Glomerular endothelial cell (primary cell): ENCODE results near the gene ADARB1. TPM values are rescaled to one million over a fixed set of nuclear protein-coding genes. Genes with fewer than 3 reads are reported as not detected.

ENCODE experiments used
- DNase-seq: peaks from one replicate; pipeline ENCODE4 v3.0.0-alpha.2; 2011; ENCODE audit warnings: low read depth, low spot score; ENCODE audit errors: extremely low read depth
- total RNA-seq: library from RNA; depleted of rRNA; stranded (reverse); fragments of >200 nt; gene quantifications from 2 replicates; pipeline ENCODE4 v1.2.3, GENCODE V29; 2015

The ADARB1 gene
- total RNA-seq, 1 donor from 2014 or later, result 29.8 TPM

DNA sequence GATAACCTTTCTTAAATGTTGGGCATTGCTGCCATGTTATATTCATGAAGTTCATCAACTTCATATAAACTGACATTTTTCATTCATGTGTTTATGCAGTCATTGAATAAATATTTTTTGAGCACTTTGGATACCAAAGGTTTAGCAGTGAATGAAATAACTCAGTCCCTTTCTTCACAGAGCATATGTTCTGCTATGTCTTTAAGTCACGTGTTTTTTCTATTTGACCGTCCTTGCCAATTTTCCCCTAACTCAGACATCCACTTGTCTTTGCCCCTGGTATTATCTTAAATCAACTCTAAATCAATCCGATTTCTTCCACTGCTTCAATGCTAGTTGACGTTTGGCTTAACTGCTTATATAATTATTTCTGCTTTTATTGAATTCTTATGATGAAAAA is 16.6 kb downstream of the ADARB1 start:
- no peak for DNase-seq

DNA sequence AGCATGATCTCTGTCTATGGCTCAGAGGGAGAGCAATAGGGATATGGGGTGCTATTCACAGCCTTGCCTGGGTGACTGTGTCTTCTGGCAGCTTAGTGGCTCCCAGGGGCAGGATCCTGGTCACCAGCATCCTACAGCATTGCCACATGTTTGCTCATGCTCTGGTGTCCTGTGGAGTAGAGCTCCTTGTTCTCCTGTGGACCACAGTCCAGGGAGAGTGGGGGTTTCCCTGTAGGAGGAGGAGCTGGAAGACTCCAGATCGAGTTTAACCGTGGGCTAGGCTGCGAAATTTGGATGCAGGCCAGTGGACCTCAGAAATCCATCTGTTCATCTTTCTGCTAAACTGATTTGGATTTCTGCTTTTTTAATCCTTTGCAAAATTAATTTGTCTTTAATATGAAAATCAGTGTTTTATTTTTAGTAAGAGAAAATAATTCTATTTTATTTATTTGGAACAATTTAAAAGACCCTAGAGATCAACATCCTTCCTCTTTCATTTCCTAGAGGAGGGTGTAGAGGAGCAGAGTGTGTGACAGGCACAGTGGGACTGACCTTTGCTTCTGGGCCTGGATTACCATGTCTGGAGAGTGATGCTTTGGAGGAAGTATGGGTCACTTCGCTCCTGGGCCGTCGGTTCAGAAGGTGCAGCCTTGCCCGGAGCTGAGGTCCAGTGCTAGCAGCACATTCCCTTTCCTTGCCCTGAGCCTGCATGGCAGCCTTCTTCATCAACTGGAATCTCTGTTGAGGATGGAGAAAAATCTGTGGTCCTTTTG is 17.4 kb downstream of the ADARB1 start:
- no peak for DNase-seq

DNA sequence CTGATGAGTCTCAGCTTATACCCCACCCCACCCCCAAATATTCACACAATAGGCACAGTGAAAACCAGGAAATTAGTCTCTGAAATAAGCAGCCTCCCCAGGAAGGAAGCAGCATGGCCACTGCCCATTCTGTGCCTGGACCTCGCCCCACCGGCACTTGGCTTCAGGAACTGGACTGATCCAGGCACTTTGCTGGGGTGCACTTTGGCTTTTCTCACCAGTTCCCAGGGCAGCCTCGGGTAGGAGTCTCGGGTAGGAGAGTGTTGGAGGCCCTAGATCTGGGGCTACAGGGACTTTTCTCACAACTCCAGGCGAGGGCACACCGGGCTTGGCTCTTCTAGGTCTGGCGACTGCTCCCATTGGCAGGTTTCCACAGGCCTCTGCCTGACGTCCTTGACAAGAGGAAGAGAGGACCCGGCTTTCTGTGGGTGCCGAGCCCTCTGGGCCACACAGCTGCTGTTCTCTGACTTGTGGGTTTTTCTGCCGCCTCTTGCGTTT is 18.7 kb downstream of the ADARB1 start:
- DNase-seq, result no peak

DNA sequence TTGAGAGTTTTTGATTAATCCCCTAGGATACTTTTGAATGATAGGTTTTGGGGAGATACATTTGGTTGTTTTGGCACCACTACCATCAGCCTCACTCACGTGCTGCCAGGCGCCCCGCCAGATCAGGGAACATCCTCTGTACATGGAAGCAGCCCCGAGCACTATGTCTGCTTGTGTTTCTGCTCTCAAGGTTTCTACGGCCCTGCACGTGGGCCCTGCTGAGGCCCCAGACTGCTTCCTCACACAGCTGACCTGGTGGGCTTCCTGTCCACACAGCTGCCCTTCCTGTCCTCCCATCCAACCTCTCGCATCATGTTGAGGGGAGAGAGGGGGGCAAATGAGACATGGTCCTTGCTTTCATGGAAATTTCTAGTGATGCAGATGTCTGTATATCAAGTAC is 20.0 kb downstream of the ADARB1 start:
- no peak for DNase-seq

DNA sequence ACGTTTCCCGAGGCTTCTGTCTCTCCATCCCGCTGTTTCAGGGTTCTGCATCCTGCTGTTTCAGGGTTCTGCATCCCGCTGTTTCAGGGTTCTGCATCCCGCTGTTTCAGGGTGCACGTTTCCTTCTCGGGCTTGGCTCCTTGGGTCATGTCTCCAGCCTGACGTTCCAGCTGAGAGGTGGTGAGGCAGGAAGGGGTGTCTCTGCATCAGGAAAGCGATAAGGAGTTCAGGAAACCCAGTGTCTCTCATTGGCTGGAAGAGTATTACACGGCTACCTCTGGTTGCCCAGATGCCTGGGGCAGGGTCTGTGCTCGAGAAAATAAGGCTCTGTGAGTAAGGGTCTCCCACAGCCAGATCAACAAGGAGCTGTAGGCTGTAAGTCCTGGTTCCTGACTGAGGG is 21.1 kb downstream of the ADARB1 start:
- no peak for DNase-seq

DNA sequence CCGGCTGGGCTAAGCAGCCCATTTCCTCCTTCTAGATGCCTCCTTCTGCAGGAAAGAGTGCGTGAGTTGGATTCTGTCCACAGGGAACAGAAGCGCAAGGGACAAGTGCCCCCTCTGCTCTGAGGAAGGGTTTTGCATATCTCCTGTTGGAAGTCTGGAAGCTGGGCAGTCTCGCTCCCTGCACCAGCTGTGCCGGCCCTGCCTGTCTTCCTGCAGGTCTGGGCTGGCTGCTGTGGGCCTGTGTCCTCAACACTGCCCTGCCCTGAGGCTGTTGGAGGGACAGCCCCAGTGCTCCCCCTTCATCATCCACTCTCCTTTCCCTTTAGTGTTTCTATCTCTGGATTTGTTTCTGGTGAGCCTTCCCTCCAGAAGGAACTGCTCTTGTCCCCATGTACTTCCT is 21.8 kb downstream of the ADARB1 start:
- no peak for DNase-seq

DNA sequence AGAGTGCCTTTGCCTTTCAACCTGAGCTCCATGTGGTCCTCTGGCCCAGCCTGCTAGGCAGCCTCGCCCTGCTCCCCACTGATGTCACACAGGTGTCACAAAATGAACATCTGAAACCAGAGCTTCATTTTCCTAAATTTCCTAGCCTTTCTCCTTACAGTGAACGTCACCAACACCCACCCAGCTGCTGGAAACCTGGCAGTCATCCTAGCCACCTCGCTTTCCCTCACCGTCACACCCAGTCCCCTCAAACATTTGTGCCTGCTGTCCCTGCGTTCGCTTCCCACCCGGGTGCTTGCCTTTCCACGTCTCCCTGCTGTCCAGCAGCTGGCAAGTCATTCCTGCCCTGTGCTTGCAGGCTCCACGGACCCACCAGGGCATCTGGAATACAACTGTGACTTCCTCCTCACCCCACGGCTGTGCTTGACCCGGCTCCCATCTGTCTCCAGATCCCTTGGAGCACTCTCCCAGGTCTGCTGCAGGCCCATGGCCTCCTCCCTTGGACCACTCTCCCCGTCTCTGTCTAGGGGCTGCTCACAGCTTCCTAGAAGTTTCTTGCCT is 23.5 kb downstream of the ADARB1 start:
- DNase-seq, result no peak

DNA sequence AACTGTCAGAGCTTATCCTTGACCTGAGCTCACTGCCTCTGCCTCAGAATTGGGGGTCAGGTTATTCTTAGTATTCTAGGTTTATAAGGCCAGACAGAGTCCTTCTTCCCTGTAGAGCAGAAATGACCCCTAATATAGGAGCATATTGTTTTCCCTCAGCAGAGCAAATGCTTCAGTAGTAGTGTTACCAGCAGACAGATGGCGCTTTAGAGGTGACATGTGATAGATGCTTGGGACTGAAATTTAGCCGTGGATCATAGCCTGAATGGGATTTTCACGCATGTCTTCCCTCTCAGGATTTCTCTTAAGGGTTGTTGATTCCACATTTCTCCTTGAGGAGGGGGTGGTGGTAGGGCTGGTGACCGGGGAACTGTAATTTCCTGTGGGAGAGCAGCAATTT is 24.5 kb downstream of the ADARB1 start:
- DNase-seq, result no peak

DNA sequence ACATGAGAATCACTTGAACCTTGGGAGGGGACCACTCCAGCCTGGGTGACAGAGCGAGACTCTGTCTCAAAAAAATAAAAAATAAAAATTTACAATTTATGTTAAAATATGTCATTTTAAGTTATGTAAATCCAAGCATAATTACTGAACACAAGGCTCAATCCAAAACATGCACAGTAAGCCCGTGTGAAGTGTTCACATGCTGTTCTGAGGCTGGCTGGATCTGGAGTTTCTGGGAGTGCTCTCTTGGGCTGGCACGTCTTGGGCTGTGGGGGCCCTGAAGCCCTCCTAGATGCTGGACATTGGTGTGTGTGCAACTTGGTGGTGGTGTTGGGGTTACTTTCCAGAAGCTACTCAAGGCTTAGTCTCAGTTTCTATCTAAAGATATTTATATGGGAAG is 25.2 kb downstream of the ADARB1 start:
- DNase-seq, result no peak

DNA sequence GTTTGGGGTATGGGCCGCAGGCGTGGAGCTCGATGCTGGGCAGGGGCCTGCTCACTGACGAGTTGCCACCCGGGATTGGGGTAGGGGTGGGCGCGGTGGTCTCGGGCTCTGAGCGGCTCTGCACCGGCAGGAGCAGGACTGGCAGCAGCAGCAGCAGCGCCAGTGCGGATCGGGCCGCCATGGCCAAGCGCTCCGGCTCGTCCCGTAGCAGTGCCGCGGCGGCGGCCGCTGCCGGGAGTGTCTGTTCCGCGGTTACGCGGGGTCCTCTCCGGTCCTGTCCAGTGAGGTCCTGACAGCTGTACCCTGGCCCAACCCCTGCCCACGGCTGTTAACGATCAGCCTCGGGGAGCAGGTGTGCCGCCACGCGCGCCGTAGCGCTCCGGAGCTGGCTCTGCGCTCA is 26.5 kb downstream of the ADARB1 start:
- DNase-seq, result no peak

DNA sequence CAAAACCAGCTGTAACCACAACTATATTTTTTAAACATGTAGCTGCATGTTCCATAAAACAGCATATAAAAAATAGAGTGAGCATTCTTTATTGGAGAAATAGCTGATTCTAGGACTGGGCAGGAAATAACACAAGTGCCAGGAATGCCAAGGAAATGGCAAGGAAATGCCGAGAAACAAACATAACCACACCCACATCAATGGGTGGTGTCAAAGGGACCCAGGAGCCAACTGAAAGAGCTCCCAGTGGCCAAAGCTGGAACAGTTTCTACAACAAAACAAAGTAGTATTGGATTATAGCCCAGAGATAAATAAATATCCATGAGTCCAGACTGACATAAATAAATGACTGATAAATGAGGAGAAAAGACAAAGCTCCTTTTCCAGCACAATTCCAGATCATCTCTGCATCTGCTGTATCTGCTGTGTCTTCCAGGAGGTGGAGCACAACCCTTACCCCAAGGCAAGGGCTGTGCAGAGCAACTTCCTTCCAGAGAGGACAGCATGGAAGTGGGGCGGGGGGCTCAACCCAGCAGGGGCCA is 28.1 kb downstream of the ADARB1 start:
- peak; percentile 72 for DNase-seq

DNA sequence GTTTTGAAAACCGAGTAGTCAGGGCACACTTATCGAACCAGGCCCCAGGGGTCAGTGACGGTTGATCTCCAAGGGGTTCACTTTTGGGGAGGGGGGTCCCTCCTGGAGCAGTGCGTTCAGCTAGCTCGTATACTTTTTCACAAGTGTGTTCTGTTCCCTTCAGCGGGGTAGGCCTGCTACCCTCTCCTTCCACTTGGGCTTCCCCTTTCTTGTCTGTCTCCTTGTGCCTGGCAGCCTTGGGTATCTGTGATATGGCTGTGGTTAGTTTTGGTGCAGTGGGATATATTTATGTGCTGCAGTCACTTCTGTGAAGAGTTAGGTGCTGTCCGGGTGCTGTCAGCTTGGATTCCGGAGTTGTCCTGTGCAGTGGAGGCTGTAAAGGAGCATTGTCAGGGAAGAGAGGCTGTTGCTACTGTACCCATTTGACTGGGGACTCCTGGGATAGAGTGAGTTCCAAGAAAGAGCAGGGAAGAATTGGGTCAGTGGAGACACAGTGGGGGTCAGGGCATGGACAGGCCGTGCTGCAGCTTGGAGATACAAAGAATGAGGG is 29.7 kb downstream of the ADARB1 start:
- no peak for DNase-seq

DNA sequence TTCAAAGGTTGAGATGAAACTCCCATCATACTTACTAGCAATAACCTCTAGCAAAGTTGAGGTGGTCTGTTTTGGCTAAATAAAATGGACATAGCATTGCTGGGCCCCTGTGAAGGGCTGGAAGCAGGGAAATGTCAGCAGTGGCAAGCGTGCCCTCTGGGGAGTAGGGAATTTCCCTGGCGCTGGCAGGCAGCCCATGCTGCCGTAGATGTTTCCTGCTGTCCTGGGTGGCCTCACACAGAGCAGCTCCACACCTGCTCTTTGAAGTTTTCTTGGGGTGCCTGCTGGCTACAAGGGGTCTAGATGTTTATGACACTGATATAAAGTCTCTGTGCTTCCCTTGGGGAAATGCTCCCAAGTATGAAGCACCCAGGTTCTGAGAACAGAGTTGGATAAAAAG is 30.2 kb downstream of the ADARB1 start:
- no peak for DNase-seq

DNA sequence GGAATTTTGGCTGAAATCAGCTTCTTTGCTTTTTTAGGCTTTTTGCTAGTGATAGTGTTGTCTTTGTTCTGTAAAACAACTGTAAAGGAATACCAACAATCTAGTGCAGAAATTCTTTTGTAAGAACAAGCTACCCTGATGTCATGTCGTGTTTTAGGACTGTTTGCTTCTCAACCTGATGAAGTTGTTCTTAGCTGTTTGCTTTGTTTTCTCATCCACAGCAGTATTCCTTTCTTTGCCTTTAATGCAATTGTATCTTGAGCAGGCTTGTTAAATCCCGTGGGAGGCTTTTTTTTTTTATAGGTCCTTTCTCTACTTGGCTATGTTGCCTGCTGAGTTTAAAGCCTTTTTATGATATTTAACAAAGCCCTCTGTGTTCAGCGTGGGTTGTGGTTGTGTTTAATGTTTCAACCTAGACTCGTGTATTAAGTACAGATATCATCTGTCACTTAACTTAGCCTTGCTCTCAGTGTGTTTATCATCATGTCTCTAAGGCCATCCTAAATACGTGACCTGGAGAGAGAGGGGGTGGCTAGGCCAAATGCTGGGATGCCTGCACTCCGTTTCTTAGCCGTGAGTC is 31.6 kb downstream of the ADARB1 start:
- DNase-seq, result no peak

DNA sequence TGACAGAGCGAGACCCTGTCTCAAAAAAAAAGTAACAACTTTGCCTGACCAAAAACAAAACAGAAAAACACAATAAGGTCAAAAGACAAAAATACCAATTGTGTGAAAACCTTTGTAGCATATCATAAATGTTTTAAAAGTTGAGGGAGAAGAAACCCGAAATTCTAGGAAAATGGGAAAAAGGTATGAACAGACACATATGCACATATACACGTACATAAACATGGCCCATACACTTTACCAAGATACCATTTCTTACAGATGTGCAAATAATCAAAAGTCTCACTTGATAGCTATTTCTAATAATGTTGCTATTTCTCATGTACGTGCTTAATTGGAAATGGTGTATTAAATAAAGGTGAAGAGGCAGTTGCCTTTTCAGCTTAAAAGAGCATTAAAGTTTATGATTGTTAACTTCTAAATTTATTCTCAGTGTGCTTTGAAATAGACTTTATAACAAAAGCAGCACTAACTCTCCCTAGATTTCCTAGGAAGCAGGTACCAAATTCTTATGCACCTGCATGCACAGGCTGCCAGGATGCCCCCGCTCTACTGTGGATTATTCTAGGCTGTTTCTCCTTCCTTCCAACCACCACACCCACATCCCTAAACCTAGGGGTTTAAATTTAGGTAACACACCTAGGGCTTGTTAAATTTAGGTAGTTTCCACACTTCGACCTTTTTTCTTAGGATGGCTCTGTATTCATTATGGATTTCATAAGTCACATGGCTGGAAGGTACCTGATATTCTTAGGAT is 33.8 kb downstream of the ADARB1 start:
- DNase-seq, result no peak

DNA sequence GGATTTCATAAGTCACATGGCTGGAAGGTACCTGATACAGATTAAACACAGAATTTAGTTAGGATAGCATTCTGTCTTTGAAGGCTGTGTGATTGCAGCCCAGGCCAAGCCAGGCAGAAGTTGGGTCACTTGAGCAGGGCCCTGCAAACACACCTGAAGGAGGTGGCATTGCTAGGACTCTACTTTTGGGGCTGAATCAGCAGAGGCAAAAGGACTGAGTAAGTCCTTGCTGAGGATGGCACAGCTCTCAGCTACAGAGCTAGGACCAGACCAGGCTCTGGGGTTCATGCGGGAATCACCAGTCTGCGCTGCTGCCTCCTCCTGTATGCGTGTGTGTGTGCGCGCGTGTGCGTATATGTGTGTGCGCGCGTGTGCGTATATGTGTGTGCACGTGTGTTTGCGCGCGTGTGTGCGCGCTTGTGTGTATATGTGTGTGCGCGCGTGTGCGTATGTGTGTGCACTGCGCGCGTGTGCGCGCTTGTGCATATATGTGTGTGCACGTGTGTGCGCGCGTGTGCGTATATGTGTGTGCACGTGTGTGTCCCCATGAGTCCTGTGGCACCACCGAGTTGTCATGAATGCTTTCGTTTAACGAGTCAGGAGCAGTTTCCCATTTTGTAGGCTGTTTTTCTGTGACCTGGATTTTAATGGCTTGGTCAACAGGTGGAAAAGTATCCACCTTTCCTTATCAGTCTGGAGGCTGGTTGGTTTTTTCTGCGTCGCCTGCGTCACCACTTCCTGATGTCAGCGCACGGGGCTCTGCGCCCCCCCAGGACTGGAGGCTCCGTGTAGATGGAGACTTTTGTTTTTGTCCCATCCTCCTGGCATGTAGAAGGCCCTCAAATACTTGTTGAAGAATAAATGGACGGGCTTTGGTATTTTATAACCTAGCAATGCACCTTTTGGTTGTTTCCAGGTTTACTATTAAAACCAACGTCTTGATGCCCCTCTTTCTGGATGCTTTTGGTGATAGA is 34.7 kb downstream of the ADARB1 start:
- no peak for DNase-seq

DNA sequence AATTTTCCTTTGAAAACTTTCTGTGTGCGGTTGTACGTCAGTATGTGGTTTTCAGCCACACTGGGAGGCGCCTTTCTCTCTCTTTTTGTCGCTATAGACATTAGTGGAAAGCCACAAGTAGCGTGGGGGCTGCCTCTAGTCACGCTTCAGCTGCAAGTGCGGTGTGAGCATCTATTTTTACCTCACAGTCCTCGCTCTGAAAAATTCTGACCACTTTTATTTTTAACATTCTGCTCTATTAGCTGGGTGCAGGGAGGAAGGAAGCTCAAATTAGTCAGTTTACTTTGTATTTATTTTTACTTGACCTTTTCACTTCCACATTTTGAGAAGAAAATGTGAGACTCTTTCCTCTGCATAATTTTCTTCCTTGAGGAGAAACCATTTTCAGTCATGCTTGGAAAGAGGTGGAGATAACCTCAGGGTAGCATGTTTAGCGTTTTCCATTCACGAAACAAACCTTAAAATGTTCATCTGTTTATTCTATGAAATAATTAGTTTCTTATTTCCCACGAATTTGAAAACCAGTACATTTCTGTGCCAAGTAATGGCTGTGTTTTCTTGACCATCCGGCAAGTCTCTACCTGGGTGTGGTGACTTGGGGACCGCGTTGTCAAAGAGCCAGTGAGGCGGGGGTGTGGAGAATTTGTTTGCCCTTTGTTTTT is 35.6 kb downstream of the ADARB1 start:
- no peak for DNase-seq

DNA sequence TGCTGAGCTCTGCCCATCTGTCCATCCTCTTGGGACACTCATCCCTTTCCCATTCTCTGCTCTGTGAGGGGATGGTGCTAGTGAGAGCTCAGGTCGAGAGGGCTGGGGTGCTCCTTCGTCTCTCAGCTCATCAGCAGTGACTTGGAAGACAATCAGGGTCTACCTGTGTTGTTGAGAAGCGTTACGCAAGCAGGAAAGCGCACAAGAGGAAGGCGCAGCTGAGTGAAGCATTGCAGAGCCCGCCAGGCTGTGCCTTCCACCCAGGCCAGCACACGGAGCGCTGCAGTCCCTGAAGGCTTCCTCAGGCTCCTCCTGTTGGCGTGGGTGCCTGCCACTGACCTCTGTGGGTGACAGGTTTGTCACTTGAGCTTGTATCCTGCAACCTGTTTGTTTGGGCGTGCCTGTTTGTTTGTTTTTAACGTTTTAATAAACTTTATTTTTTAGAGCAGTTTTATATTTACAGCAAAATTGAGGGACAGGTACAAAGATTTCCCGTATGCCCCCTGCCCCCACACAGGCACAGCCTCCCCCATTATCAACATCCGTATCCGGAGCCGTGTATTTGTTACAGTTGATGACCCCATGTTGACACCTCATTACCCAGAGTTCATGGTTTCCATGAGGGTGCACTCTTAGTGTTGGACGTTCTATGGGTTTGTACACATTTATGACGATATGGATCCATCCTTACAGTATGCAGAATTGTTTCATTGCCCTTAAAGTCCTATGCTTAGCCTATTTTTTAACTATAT is 36.7 kb downstream of the ADARB1 start:
- no peak for DNase-seq

DNA sequence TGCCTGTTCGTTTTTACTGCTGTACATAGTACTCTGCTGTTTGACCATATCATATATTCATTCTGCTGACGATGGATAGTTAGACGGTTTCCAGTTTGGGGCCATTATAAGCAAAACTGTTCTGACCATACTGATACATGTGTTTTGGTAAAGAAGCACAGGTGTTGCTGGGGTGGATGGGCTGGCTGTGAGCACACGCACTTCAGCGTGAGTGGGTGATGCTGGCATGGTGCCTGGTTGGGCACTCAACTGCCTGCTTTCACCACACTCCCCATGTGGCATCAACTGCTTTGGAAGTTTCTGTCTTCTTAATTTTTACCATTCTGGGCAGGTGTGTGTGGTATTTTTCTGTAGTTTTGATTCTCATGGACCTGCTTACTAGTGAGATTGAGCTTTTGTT is 37.3 kb downstream of the ADARB1 start:
- DNase-seq, result no peak
